DOHH2 (cell line): Measurements from ENCODE around the gene ABCC2.

Experiments used
- H3F3A ChIP-seq: fragments of 200-600 bp; sonication (generic), shearing (Covaris generic); 2 replicates; pipeline ENCODE4 v1.6.0; 2016; ENCODE audit warnings: antibody characterized with exemption, mild to moderate bottlenecking; ENCODE audit not compliant: control insufficient read depth, insufficient read depth
- H3K27ac ChIP-seq: fragments of 200-600 bp; sonication (generic); 2 replicates; pipeline ENCODE4 v1.5.1; 2014; ENCODE audit warnings: low read depth, mild to moderate bottlenecking, low read length, moderate library complexity
- H3K27me3 ChIP-seq: fragments of 200-600 bp; sonication (generic); 2 replicates; pipeline ENCODE4 v1.6.1; 2014; ENCODE audit warnings: mild to moderate bottlenecking, low read length, mixed read lengths; ENCODE audit not compliant: control insufficient read depth
- H3K36me3 ChIP-seq: fragments of 200-600 bp; sonication (generic); 2 replicates; pipeline ENCODE4 v1.6.1; 2014; ENCODE audit warnings: mild to moderate bottlenecking, low read length, moderate library complexity, mixed read lengths; ENCODE audit not compliant: control insufficient read depth
- H3K4me1 ChIP-seq: fragments of 200-600 bp; sonication (generic); 2 replicates; pipeline ENCODE4 v1.6.1; 2014; ENCODE audit warnings: mild to moderate bottlenecking, low read length, mixed read lengths; ENCODE audit not compliant: control insufficient read depth
- H3K4me2 ChIP-seq: fragments of 200-600 bp; sonication (generic); 2 replicates; pipeline ENCODE4 v1.6.0; 2014; ENCODE audit warnings: mild to moderate bottlenecking, low read length, moderate library complexity
- H3K4me3 ChIP-seq: fragments of 200-600 bp; sonication (generic); 2 replicates; pipeline ENCODE4 v1.5.1; 2014; ENCODE audit warnings: mild to moderate bottlenecking, low read length, mixed read lengths
- H3K79me2 ChIP-seq: fragments of 200-600 bp; sonication (generic); 2 replicates; pipeline ENCODE4 v1.6.1; 2014; ENCODE audit warnings: mild to moderate bottlenecking, low read length, mixed read lengths; ENCODE audit not compliant: control insufficient read depth
- H3K9me2 ChIP-seq: fragments of 200-600 bp; sonication (generic); replicated peaks from 2 replicates; pipeline ENCODE4 v1.6.1; 2014; ENCODE audit warnings: mild to moderate bottlenecking, low read length, mixed read lengths; ENCODE audit not compliant: control insufficient read depth
- H3K9me3 ChIP-seq: fragments of 200-600 bp; sonication (generic); 2 replicates; pipeline ENCODE4 v1.6.1; 2014; ENCODE audit warnings: antibody characterized with exemption, low read length, mixed read lengths; ENCODE audit not compliant: control insufficient read depth, insufficient read depth
- H4K20me1 ChIP-seq: fragments of 200-600 bp; sonication (generic); 2 replicates; pipeline ENCODE4 v1.6.0; 2014; ENCODE audit warnings: low read depth, mild to moderate bottlenecking, antibody characterized with exemption, low read length, moderate library complexity; ENCODE audit not compliant: control insufficient read depth, insufficient read depth
- EZH2phosphoT487 ChIP-seq: fragments of 200-600 bp; sonication (generic); IDR thresholded peaks from 2 replicates; pipeline ENCODE4 v1.6.1; 2017; ENCODE audit warnings: borderline replicate concordance, mild to moderate bottlenecking, antibody characterized with exemption, low read length, moderate library complexity, mixed read lengths
- TF ChIP-seq, protein P1 (sequence below): fragments of 200-600 bp; sonication (generic); IDR thresholded peaks from one replicate; pipeline ENCODE4 v1.5.1; 2014; ENCODE audit warnings: antibody characterized with exemption, mild to moderate bottlenecking, low read depth, low read length; ENCODE audit not compliant: poor library complexity, severe bottlenecking

ABCC2 gene

DNA sequence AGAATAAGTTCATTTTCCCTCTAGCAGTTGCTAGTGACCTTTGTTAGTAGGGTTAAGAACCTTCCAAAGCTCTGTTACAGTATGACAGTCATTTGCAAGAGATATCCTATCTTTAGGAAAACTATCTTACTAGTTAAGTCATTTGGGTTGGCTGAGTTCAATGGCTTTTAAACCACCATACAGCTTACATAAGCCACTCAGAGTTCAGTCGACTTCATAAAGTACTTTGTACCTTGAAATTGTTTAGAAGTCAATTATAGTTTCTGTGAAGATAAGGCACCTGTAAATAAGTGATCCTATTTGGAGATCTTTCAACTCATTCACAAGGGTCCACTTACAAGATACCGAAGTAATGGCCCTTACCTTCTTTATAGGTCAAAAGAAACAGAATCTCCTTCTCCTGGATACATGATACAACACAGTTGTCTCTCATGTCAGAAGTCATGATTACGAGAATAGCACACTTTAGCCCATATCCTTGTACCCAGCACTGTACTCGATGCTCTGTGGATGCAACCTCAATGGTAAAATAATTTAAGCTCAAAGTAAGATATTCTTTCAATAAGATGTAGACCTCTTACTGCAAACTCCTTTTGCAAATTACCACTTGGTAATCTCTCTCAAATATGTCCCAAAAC, 11.9 kb upstream of the ABCC2 start:
- no peaks in the 10 kb centered on the region for H3K27me3 ChIP-seq
- H4K20me1 ChIP-seq, result no peaks in the 10 kb centered on the region
- H3K4me1 ChIP-seq, result no peaks in the 10 kb centered on the region
- no peaks in the 10 kb centered on the region for H3K9me2 ChIP-seq
- no peaks in the 10 kb centered on the region for H3K36me3 ChIP-seq
- H3F3A ChIP-seq, result 0 out of 2 replicates have a peak, but pooled peaks cover 3% of the 10 kb centered on the region
- TF ChIP-seq, protein P1, sequence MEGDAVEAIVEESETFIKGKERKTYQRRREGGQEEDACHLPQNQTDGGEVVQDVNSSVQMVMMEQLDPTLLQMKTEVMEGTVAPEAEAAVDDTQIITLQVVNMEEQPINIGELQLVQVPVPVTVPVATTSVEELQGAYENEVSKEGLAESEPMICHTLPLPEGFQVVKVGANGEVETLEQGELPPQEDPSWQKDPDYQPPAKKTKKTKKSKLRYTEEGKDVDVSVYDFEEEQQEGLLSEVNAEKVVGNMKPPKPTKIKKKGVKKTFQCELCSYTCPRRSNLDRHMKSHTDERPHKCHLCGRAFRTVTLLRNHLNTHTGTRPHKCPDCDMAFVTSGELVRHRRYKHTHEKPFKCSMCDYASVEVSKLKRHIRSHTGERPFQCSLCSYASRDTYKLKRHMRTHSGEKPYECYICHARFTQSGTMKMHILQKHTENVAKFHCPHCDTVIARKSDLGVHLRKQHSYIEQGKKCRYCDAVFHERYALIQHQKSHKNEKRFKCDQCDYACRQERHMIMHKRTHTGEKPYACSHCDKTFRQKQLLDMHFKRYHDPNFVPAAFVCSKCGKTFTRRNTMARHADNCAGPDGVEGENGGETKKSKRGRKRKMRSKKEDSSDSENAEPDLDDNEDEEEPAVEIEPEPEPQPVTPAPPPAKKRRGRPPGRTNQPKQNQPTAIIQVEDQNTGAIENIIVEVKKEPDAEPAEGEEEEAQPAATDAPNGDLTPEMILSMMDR, result no peak
- TF ChIP-seq EZH2phosphoT487, result no peak
- H3K9me3 ChIP-seq, result no peaks in the 10 kb centered on the region
- no peaks in the 10 kb centered on the region for H3K79me2 ChIP-seq
- H3K27ac ChIP-seq, result no peak overlapping the region
- H3K4me2 ChIP-seq, result no peak overlapping the region
- H3K4me3 ChIP-seq, result no peak overlapping the region

DNA sequence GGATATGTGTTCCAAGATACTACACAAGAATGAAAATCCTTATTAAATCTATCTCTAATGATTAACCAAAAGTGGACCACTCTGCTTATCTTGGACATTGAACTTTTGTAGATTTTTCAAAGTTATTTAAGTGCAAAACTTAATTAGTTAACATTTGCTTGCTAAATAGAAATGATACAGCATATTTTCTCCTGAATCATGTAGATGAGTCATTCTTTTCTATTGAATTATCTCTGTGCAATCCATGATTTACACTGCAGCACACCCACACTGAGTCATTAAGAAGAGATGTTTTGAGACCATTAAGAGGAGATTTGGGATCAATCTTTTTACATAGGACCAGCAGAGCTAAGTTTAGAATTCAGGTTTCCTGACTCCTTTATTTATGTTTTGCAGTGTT, 6.6 kb upstream of the ABCC2 start:
- H3K9me2 ChIP-seq, result no peaks in the 10 kb centered on the region
- H3K36me3 ChIP-seq, result no peaks in the 10 kb centered on the region
- H3F3A ChIP-seq, result 0 out of 2 replicates have a peak, but pooled peaks cover 7% of the 10 kb centered on the region
- no peaks in the 10 kb centered on the region for H3K27me3 ChIP-seq
- H4K20me1 ChIP-seq, result no peaks in the 10 kb centered on the region
- no peak overlapping the region for H3K27ac ChIP-seq
- no peaks in the 10 kb centered on the region for H3K9me3 ChIP-seq
- H3K79me2 ChIP-seq, result no peaks in the 10 kb centered on the region
- TF ChIP-seq EZH2phosphoT487, result no peak
- TF ChIP-seq, protein P1, result no peak
- H3K4me2 ChIP-seq, result no peak overlapping the region
- no peak overlapping the region for H3K4me3 ChIP-seq
- peaks cover 34% of the 10 kb centered on the region for H3K4me1 ChIP-seq

DNA sequence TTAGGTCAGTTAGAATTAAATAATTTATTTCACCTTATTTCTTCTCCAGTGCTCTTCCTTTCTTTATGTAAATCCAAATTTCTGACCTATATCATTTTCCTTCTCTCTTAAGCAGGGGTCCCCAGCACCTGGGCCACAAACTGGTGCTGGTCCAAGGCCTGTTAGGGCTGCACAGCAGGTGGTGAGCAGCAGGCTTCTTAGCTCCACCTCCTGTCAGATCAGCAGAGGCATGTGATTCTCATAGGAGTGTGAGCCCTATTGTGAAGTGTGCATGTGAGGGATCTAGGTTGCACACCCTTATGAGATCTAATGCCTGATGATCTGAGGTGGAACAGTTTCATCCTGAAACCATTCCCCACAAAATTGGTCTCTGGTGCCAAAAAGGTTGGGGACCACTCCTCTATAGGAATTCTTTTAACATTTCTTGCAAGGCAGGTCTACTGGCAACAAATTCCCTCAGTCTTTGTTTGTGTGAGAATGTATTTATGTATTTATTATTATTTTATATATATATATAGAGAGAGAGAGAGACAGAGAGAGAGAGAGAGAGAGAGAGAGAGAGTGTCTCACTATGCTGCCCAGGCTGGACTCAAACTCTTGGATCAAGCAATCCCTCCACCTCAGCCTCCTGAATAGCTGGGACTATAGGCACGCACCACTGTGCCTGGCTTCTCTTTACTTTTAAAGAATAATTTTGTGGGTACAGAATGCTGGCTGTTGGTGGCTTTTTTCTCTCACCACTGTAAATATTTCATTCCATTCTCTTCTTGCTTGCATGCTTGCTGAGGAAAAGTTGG, 4.3 kb upstream of the ABCC2 start:
- Histone ChIP-seq H3K9me2 (no peaks in the 10 kb centered on the region), H3K36me3 (no peaks in the 10 kb centered on the region), H3K4me3 (peak overlapping the region; percentile 58; the same call in 1 of the 2 replicates), H3K79me2 (no peaks in the 10 kb centered on the region), H3K27me3 (no peaks in the 10 kb centered on the region), H3K9me3 (no peaks in the 10 kb centered on the region), H3K4me2 (peak overlapping the region; percentile 74), H4K20me1 (no peaks in the 10 kb centered on the region), H3K27ac (peak overlapping the region; percentile 36; the same call in 1 of the 2 replicates), H3F3A (0 out of 2 replicates have a peak, but pooled peaks cover 7% of the 10 kb centered on the region), H3K4me1 (peaks cover 34% of the 10 kb centered on the region)
- no peak for TF ChIP-seq EZH2phosphoT487
- TF ChIP-seq, protein P1, result no peak
